ENCODE data around the gene TAS2R8. TPM values are rescaled to one million over a fixed set of nuclear protein-coding genes. Genes with fewer than 3 reads are reported as not detected.

The TAS2R8 gene
- polyA plus RNA-seq, 1 donor from 2014 or later, result 0.59 TPM

- no peak for TF ChIP-seq EP300 (conservative IDR thresholded peaks at IDR 0.05; ENCODE audit: poor library complexity, severe bottlenecking)
- TF ChIP-seq EZH2 (IDR thresholded peaks at IDR 0.05; ENCODE audit: borderline replicate concordance, insufficient read depth, low read length, poor library complexity, severe bottlenecking), result no peak
- no peak for TF ChIP-seq REST (IDR thresholded peaks at IDR 0.05; ENCODE audit: borderline replicate concordance)
- TF ChIP-seq CTCF (IDR thresholded peaks at IDR 0.05; ENCODE audit: poor library complexity, severe bottlenecking), result no peak
- no peak for TF ChIP-seq SMC3 (conservative IDR thresholded peaks at IDR 0.05; ENCODE audit: poor library complexity)
- TF ChIP-seq MXI1 (conservative IDR thresholded peaks at IDR 0.05; ENCODE audit: poor library complexity, severe bottlenecking), result no peak
- TF ChIP-seq RAD21 (conservative IDR thresholded peaks at IDR 0.05), result no peak
- TF ChIP-seq TAF1 (IDR thresholded peaks at IDR 0.05; ENCODE audit: low read depth), result no peak
- TF ChIP-seq POLR2AphosphoS5 (IDR thresholded peaks at IDR 0.05), result no peak
- no peaks in the 10 kb centered on the region for H4K20me1 ChIP-seq (ENCODE audit: insufficient read depth)
- H3F3A ChIP-seq (ENCODE audit: insufficient read depth, low read length, poor library complexity, severe bottlenecking), result no peaks in the 10 kb centered on the region
- no peak overlapping the region for H2AFZ ChIP-seq (ENCODE audit: low read depth, low read length)
- no peaks in the 10 kb centered on the region for H3K9me2 ChIP-seq (ENCODE audit: insufficient read depth, low read length)
- H3K27ac ChIP-seq (ENCODE audit: low read length), result no peak overlapping the region
- no peak overlapping the region for H3K4me3 ChIP-seq (ENCODE audit: low read length)
- no peak overlapping the region for H3K4me2 ChIP-seq (ENCODE audit: low read length)
- no peak overlapping the region for H3K9ac ChIP-seq (ENCODE audit: low read length)
- H3K27me3 ChIP-seq (ENCODE audit: insufficient read depth, low read depth, low read length), result no peaks in the 10 kb centered on the region
- H3K79me2 ChIP-seq (replicated peaks; ENCODE audit: insufficient read depth, low read length), result no peaks in the 10 kb centered on the region
- H3K9me3 ChIP-seq (ENCODE audit: low read length), result no peaks in the 10 kb centered on the region
- H3K36me3 ChIP-seq (ENCODE audit: insufficient read depth, low read length), result no peaks in the 10 kb centered on the region
Measured at GRCh38 chr12:10829994-10830393, 22.9 kb upstream of the TAS2R8 start.

GRCh38 chr12:10826258-10826657, 19.2 kb upstream of the TAS2R8 start, which contains the start of gene TAS2R10:
Gene TAS2R10 (minus strand): TSS chr12:10826358. CDS start chr12:10826269, 89 bp downstream.
- no peaks in the 10 kb centered on the region for H3K9me3 ChIP-seq (ENCODE audit: low read length)
- H4K20me1 ChIP-seq (ENCODE audit: insufficient read depth), result no peaks in the 10 kb centered on the region
- no peak within 1 kb of the TSS for H3K27ac ChIP-seq (ENCODE audit: low read length)
- no peaks in the 10 kb centered on the region for H3F3A ChIP-seq (ENCODE audit: insufficient read depth, low read length, poor library complexity, severe bottlenecking)
- H3K36me3 ChIP-seq (ENCODE audit: insufficient read depth, low read length), result no peaks in the 10 kb centered on the region
- no peaks in the 10 kb centered on the region for H3K9me2 ChIP-seq (ENCODE audit: insufficient read depth, low read length)
- no peak within 1 kb of the TSS for H3K9ac ChIP-seq (ENCODE audit: low read length)
- H3K4me3 ChIP-seq (ENCODE audit: low read length), result no peak within 1 kb of the TSS
- no peak within 1 kb of the TSS for H3K4me2 ChIP-seq (ENCODE audit: low read length)
- H3K79me2 ChIP-seq (replicated peaks; ENCODE audit: insufficient read depth, low read length), result no peaks in the 10 kb centered on the region
- no peaks in the 10 kb centered on the region for H3K27me3 ChIP-seq (ENCODE audit: insufficient read depth, low read depth, low read length)
- TF ChIP-seq EZH2 (IDR thresholded peaks at IDR 0.05; ENCODE audit: borderline replicate concordance, insufficient read depth, low read length, poor library complexity, severe bottlenecking) (no peak), POLR2AphosphoS5 (IDR thresholded peaks at IDR 0.05) (no peak), MXI1 (conservative IDR thresholded peaks at IDR 0.05; ENCODE audit: poor library complexity, severe bottlenecking) (no peak), REST (IDR thresholded peaks at IDR 0.05; ENCODE audit: borderline replicate concordance) (no peak)
- H2AFZ ChIP-seq (ENCODE audit: low read depth, low read length), result no peak within 1 kb of the TSS

Data from neural cell (in vitro differentiated cells).